Testis (tissue), 3 donors: ENCODE data around the gene IWS1. TPM values are rescaled to one million over a fixed set of nuclear protein-coding genes. Genes with fewer than 3 reads are reported as not detected.

Experiments used
- DNase-seq: peaks from one replicate; pipeline ENCODE4 v3.0.0-alpha.2; 2019
- H3K27ac ChIP-seq, 2 donors: fragments of 200-600 bp; sonication (generic); one replicate each; pipeline ENCODE4 v1.5.1; 2019
- H3K27me3 ChIP-seq: fragments of 200-600 bp; sonication (generic); one replicate; pipeline ENCODE4 v1.5.1; 2019
- H3K36me3 ChIP-seq: fragments of 200-600 bp; sonication (generic); one replicate; pipeline ENCODE4 v1.5.1; 2017; ENCODE audit warnings: low read depth; ENCODE audit errors: missing control alignments
- H3K4me1 ChIP-seq: fragments of 200-600 bp; sonication (generic); one replicate; pipeline ENCODE4 v1.5.1; 2019
- H3K4me3 ChIP-seq, 2 donors: fragments of 200-600 bp; sonication (generic); one replicate each; pipeline ENCODE4 v1.5.1; 2017 to 2019
- H3K9me3 ChIP-seq: fragments of 200-600 bp; sonication (generic); one replicate; pipeline ENCODE4 v1.5.1; 2017
- POLR2A ChIP-seq: fragments of 450-650 bp; IDR thresholded peaks from one replicate; pipeline ENCODE4 v1.6.1; 2017; ENCODE audit warnings: antibody characterized with exemption, mild to moderate bottlenecking, moderate library complexity
- WGBS, 2 donors: methylation state at CpG; one replicate each; pipeline ENCODE4 v1.1.5; 2018; 5-methylcytosine and 5-hydroxymethylcytosine counted together
- intact Hi-C: fragments of 100-400 bp; cut with DNase I; formaldehyde crosslinking; loops from one replicate; pipeline ENCODE4 v1.15.1; 2023; ENCODE audit warnings: low total_unique reads
- polyA plus RNA-seq: library from polyadenylated mRNA; stranded (reverse); fragments of 350-450 nt; fragmentation: Illumina TruSeq; extraction: RNeasy Lipid Tissue Mini Kit (QIAGEN cat#74804); gene quantifications from one replicate; pipeline ENCODE4 v1.2.3, GENCODE V29; 2014; ENCODE audit warnings: low read depth, low replicate concordance; ENCODE audit not compliant: insufficient read depth
- total RNA-seq, 2 donors: library from RNA; depleted of rRNA; stranded (reverse); fragments of >200 nt; gene quantifications; one replicate each; pipeline ENCODE4 v1.2.3, GENCODE V29; 2016
- TF ChIP-seq, protein P1 (sequence below), 3 experiments: fragments of 450-650 bp in 2 of 3; fragments of 200-600 bp in 1 of 3; sonication (generic) in 1 of 3; IDR thresholded peaks; one replicate each; pipeline ENCODE4 v1.5.1; 2016 to 2019; ENCODE audit warnings: antibody characterized with exemption in 3 of 3, mild to moderate bottlenecking in 2 of 3, moderate library complexity in 1 of 3

Gene IWS1
- total and polyA plus RNA-seq, 3 donors from 2014 or later: 33.7 to 52.7 (median 39.6) TPM

DNA sequence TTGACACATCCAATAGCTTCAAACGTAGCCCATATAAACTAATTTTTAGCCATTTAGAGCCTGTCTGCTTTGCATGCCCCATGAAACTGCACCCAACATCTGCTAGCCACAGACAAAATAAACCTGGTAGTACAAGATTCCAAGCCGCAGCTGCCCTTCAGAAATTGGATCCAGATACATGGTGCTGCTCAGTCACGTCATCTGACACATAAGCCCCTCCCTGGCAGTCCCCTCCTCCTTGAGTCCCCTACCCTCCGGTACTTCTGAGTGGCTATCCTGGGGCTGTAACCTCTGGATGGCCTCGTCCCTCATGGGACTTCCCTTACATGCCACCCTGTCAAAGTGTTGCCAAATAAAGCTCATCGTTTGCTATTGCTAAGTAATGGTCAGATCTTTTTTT, 74.3 kb downstream of the IWS1 start:
- intact Hi-C loops: no loop called here
- no peak overlapping the region for H3K27ac ChIP-seq
- no peaks in the 10 kb centered on the region for H3K9me3 ChIP-seq
- no peaks in the 10 kb centered on the region for H3K27me3 ChIP-seq
- no peak for DNase-seq
- no peaks in the 10 kb centered on the region for H3K36me3 ChIP-seq
- 88 to 98% methylated on average over 6 of the region's 6 CpGs for WGBS, 2 donors
- H3K4me3 ChIP-seq: no peak overlapping the region
- H3K4me1 ChIP-seq: no peaks in the 10 kb centered on the region
- TF ChIP-seq, protein P1, sequence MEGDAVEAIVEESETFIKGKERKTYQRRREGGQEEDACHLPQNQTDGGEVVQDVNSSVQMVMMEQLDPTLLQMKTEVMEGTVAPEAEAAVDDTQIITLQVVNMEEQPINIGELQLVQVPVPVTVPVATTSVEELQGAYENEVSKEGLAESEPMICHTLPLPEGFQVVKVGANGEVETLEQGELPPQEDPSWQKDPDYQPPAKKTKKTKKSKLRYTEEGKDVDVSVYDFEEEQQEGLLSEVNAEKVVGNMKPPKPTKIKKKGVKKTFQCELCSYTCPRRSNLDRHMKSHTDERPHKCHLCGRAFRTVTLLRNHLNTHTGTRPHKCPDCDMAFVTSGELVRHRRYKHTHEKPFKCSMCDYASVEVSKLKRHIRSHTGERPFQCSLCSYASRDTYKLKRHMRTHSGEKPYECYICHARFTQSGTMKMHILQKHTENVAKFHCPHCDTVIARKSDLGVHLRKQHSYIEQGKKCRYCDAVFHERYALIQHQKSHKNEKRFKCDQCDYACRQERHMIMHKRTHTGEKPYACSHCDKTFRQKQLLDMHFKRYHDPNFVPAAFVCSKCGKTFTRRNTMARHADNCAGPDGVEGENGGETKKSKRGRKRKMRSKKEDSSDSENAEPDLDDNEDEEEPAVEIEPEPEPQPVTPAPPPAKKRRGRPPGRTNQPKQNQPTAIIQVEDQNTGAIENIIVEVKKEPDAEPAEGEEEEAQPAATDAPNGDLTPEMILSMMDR (IDR thresholded peaks at IDR 0.05): no peak
- no peak for TF ChIP-seq POLR2A

DNA sequence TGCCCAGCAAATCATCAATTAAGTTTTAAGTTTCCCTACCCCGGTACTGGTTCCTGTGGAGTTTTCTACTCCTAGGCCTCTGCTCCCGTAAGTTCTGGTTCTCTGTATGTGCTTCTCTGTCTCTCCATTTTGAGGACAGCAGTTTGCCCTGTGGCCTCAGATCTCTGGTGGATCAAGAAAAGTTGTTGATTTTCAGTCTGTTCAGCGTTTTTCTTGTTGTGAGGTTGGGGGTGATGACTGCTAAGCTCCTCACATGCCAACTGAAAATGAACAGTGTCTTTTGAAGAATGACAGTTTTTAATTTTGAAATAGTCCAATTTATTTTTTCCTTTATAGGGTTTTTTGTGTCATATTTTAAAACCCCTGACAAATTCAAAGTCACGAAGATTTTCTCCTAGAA, 76.4 kb downstream of the IWS1 start:
- Histone ChIP-seq H3K27ac (no peak overlapping the region), H3K4me3 (no peak overlapping the region), H3K4me1 (no peaks in the 10 kb centered on the region), H3K9me3 (no peaks in the 10 kb centered on the region), H3K36me3 (no peaks in the 10 kb centered on the region), H3K27me3 (no peaks in the 10 kb centered on the region)
- intact Hi-C loops: no loop called here
- no peak for DNase-seq
- TF ChIP-seq, protein P1 (IDR thresholded peaks at IDR 0.05): no peak
- no peak for TF ChIP-seq POLR2A
- 93 to 94% methylated on average over 4 of the region's 4 CpGs for WGBS, 2 donors

DNA sequence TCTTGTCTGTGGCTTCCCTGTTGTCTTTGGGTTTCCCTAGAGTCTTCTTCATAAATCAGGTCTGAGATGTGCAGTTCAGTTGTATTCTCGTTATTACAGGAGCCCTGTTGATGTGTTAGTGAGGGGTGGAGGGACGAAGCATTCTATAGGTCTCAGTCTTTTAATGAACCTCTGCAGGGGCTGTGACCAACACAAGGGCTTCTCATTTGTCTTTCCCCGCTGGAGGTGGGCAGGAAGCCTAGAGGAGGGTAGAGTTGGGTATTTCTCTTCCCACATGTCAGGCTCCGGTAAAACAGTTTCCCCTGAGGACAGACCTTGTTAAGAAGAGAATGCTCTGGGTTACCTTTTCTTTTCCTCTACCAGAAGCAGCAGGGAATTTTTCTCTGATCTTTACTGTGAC, 76.9 kb downstream of the IWS1 start:
- Histone ChIP-seq H3K9me3 (no peaks in the 10 kb centered on the region), H3K27ac (no peak overlapping the region), H3K4me1 (no peaks in the 10 kb centered on the region), H3K36me3 (no peaks in the 10 kb centered on the region), H3K4me3 (no peak overlapping the region), H3K27me3 (no peaks in the 10 kb centered on the region)
- DNase-seq: no peak
- TF ChIP-seq, protein P1 (IDR thresholded peaks at IDR 0.05): no peak
- no peak for TF ChIP-seq POLR2A
- 88 to 91% methylated on average over 4 of the region's 4 CpGs for WGBS, 2 donors
- intact Hi-C loops: no loop called here

DNA sequence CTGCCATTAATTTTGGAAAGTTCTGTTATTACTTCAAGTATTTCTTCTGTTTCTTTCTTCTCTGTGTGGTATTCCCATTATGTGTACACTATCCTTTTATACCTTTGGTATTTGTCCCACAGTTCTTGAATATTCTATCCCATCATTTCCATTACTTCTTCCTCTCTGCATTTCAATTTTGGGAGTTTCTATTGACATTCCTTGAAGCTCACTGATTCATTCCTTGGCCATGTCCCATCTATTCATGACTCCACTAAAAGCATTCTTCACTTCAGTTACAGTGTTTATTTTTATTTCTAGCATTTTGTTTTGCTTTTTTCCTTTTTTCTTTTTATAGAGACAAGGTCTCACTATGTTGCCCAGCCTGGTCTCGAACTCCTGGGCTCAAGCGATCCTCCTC, 77.8 kb downstream of the IWS1 start:
- Histone ChIP-seq H3K27me3 (no peaks in the 10 kb centered on the region), H3K9me3 (no peaks in the 10 kb centered on the region), H3K27ac (no peak overlapping the region), H3K4me1 (no peaks in the 10 kb centered on the region), H3K4me3 (no peak overlapping the region), H3K36me3 (no peaks in the 10 kb centered on the region)
- intact Hi-C loops: no loop called here
- no peak for TF ChIP-seq POLR2A
- TF ChIP-seq, protein P1 (IDR thresholded peaks at IDR 0.05): no peak
- DNase-seq: no peak
- 100% methylated on average over 2 of the region's 2 CpGs for WGBS, 2 donors

GRCh38 chr2:127439343-127439742, 86.9 kb downstream of the IWS1 start:
- H3K36me3 ChIP-seq: no peaks in the 10 kb centered on the region
- no peaks in the 10 kb centered on the region for H3K4me1 ChIP-seq
- WGBS, 2 donors: 73 to 93% methylated on average over 2 to 5 of the region's 5 CpGs
- DNase-seq: no peak
- no peak for TF ChIP-seq POLR2A
- TF ChIP-seq, protein P1 (IDR thresholded peaks at IDR 0.05): no peak
- intact Hi-C loops: no loop called here
- no peaks in the 10 kb centered on the region for H3K9me3 ChIP-seq
- no peaks in the 10 kb centered on the region for H3K27me3 ChIP-seq
- no peak overlapping the region for H3K4me3 ChIP-seq
- no peak overlapping the region for H3K27ac ChIP-seq
